Measurements from ENCODE around the gene RASEF. TPM values are rescaled to one million over a fixed set of nuclear protein-coding genes. Genes with fewer than 3 reads are reported as not detected.

RASEF gene
- total and polyA plus RNA-seq, 2 of the 13 experiments (the other 11 are each of a cell fraction or from before 2014, with no cell fraction given) = 0.07 TPM; not detected in 1

- no TSS peak for BruUV-seq (replicated peaks)
- H3K27ac ChIP-seq (ENCODE audit: extremely low read length, insufficient read depth, low read length) = no peak overlapping the region
- H3K9ac ChIP-seq (ENCODE audit: insufficient read depth, low read depth, low read length) = no peak overlapping the region
- ChIA-PET POLR2A (no interaction called here), CTCF (ENCODE audit: low intra/inter-chr PET ratio, low total read pairs) (no interaction called here)
- no peaks in the 10 kb centered on the region for H4K20me1 ChIP-seq (ENCODE audit: insufficient read depth, low read length)
- no peaks in the 10 kb centered on the region for H3K79me2 ChIP-seq (ENCODE audit: insufficient read depth, low read length)
- no peaks in the 10 kb centered on the region for H3K36me3 ChIP-seq (replicated peaks in 1 of 2; ENCODE audit: control insufficient read depth in 1 of 2, insufficient read depth in 2 of 2, low read length in 2 of 2)
- intact Hi-C loops (cut with micrococcal nuclease; ENCODE audit: unreplicated experiment) (no loop called here), in situ Hi-C loops (cut with HindIII; ENCODE audit: extremely low pct_ligation_motif_present, low pct_unique_long_range_greater_than_20kb) (no loop called here)
- no peaks in the 10 kb centered on the region for H3K9me3 ChIP-seq (ENCODE audit: low read length)
- H3K4me3 ChIP-seq (replicated peaks in 1 of 3; ENCODE audit: insufficient read depth in 1 of 3, low read depth in 2 of 3, low read length in 3 of 3) = no peak overlapping the region
- no peak overlapping the region for H3K4me2 ChIP-seq (ENCODE audit: low read depth, low read length)
- ATAC-seq (no peak), DNase-seq (ENCODE audit: low spot score) (no peak), FAIRE-seq (no peak)
- H3K27me3 ChIP-seq (ENCODE audit: control insufficient read depth in 1 of 2, insufficient read depth in 2 of 2, low read length in 2 of 2) = no peaks in the 10 kb centered on the region
- H3K4me1 ChIP-seq (ENCODE audit: insufficient read depth, low read length) = no peaks in the 10 kb centered on the region
- H2AFZ ChIP-seq (ENCODE audit: low read length) = no peak overlapping the region
- TF ChIP-seq TRIM24 (CRISPR knock-in tag; IDR thresholded peaks at IDR 0.05) (no peak), ZNF530 (CRISPR knock-in tag; IDR thresholded peaks at IDR 0.05; ENCODE audit: low read depth) (no peak), WIZ (CRISPR knock-in tag; IDR thresholded peaks at IDR 0.05) (no peak), ELF4 (CRISPR knock-in tag; IDR thresholded peaks at IDR 0.05; ENCODE audit: borderline replicate concordance) (no peak), HMGA1 (CRISPR knock-in tag; conservative IDR thresholded peaks at IDR 0.05) (no peak), LCORL (IDR thresholded peaks at IDR 0.05) (no peak), LCORL (CRISPR knock-in tag; IDR thresholded peaks at IDR 0.05) (no peak), JUN (CRISPR knock-in tag; IDR thresholded peaks at IDR 0.05) (no peak), ZMYM4 (CRISPR knock-in tag; IDR thresholded peaks at IDR 0.05) (no peak), ZNF224 (CRISPR knock-in tag; IDR thresholded peaks at IDR 0.05) (no peak), ZNF160 (CRISPR knock-in tag; IDR thresholded peaks at IDR 0.05) (no peak), ZNF574 (CRISPR knock-in tag; IDR thresholded peaks at IDR 0.05) (no peak), ZBTB46 (CRISPR knock-in tag; IDR thresholded peaks at IDR 0.05; ENCODE audit: borderline replicate concordance) (no peak), GTF3A (CRISPR knock-in tag; conservative IDR thresholded peaks at IDR 0.05) (no peak), UBTF (CRISPR knock-in tag; IDR thresholded peaks at IDR 0.05) (no peak), ZNF383 (CRISPR knock-in tag; IDR thresholded peaks at IDR 0.05; ENCODE audit: borderline replicate concordance) (no peak), ZNF263 (CRISPR knock-in tag; IDR thresholded peaks at IDR 0.05) (no peak), IRF9 (CRISPR knock-in tag; IDR thresholded peaks at IDR 0.05; ENCODE audit: borderline replicate concordance) (no peak), MAZ (IDR thresholded peaks at IDR 0.05; ENCODE audit: borderline replicate concordance, low read depth, low read length) (no peak), MAZ (CRISPR knock-in tag; IDR thresholded peaks at IDR 0.05; ENCODE audit: low read depth) (no peak)
Measured at GRCh38 chr9:83070261-83070660, 7.3 kb upstream of the RASEF start.

Data from HepG2 (cell line).